Measurements from ENCODE around the gene ZBTB47. TPM values are rescaled to one million over a fixed set of nuclear protein-coding genes. Genes with fewer than 3 reads are reported as not detected.

Gene ZBTB47
- total and polyA plus RNA-seq, 2 experiments from 2014 or later, result 0.48 to 2.8 TPM

DNA sequence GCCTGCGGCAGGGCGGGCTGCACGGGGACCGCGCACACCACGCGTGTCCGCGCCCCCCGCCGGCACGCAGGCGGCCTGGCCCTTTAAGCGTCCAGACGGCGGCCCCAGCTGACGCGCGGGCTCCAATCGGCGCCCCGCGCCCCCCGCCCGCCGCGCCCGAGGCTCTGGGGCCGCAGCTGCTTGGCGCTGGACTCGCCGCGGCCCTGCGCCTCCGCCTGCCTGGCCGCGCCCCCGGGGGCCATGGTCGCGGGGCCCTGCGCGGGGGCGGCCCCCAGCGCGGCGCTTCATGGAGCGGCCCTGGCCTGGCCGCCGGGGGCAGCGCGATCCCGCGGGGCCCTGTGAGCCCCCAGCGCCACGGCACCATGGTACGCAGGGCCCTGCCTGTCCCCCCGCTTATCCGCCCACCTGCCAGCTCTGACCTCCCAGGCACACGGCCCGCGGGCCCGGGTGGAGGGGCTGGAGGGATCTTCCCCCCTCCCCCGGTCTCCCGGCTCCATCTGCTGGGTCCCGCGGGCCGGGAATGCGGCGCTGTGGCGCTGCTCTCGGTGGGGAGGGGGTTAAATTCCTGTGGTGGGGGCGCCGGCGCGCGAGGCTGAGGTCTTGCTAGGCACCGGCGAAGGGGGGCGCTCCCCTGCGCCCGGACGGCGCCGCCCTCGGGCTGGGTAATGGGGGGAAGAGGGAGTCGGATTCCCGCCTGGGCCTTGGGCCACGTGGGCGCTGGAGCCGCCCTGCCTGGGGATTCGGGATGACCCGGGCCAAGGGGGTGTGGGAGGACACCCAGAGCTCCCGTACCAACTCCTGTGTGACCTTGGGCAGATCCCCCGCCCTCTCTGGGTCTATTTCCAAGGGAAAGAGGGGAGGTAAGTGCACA lies 1.1 kb downstream of the ZBTB47 start:
- peaks cover 2% of the 10 kb centered on the region; the same call in 1 of the 3 replicates for H3K36me3 Mint-ChIP-seq (ENCODE audit: low read depth)
- H3K27ac Mint-ChIP-seq, result no peak overlapping the region
- H3K27ac ChIP-seq (ENCODE audit: low read depth), result no peak overlapping the region
- H3K4me1 Mint-ChIP-seq, result peaks cover 43% of the 10 kb centered on the region
- peaks cover 13% of the 10 kb centered on the region for H3K27me3 Mint-ChIP-seq (ENCODE audit: insufficient read depth, low read depth, poor library complexity)
- ATAC-seq, result peak; percentile 62
- DNase-seq (ENCODE audit: low spot score), result peak; percentile 92
- peak overlapping the region; percentile 90 for H3K4me2 ChIP-seq
- H3K79me2 ChIP-seq (replicated peaks; ENCODE audit: insufficient read depth), result no peaks in the 10 kb centered on the region
- TF ChIP-seq, protein P1, sequence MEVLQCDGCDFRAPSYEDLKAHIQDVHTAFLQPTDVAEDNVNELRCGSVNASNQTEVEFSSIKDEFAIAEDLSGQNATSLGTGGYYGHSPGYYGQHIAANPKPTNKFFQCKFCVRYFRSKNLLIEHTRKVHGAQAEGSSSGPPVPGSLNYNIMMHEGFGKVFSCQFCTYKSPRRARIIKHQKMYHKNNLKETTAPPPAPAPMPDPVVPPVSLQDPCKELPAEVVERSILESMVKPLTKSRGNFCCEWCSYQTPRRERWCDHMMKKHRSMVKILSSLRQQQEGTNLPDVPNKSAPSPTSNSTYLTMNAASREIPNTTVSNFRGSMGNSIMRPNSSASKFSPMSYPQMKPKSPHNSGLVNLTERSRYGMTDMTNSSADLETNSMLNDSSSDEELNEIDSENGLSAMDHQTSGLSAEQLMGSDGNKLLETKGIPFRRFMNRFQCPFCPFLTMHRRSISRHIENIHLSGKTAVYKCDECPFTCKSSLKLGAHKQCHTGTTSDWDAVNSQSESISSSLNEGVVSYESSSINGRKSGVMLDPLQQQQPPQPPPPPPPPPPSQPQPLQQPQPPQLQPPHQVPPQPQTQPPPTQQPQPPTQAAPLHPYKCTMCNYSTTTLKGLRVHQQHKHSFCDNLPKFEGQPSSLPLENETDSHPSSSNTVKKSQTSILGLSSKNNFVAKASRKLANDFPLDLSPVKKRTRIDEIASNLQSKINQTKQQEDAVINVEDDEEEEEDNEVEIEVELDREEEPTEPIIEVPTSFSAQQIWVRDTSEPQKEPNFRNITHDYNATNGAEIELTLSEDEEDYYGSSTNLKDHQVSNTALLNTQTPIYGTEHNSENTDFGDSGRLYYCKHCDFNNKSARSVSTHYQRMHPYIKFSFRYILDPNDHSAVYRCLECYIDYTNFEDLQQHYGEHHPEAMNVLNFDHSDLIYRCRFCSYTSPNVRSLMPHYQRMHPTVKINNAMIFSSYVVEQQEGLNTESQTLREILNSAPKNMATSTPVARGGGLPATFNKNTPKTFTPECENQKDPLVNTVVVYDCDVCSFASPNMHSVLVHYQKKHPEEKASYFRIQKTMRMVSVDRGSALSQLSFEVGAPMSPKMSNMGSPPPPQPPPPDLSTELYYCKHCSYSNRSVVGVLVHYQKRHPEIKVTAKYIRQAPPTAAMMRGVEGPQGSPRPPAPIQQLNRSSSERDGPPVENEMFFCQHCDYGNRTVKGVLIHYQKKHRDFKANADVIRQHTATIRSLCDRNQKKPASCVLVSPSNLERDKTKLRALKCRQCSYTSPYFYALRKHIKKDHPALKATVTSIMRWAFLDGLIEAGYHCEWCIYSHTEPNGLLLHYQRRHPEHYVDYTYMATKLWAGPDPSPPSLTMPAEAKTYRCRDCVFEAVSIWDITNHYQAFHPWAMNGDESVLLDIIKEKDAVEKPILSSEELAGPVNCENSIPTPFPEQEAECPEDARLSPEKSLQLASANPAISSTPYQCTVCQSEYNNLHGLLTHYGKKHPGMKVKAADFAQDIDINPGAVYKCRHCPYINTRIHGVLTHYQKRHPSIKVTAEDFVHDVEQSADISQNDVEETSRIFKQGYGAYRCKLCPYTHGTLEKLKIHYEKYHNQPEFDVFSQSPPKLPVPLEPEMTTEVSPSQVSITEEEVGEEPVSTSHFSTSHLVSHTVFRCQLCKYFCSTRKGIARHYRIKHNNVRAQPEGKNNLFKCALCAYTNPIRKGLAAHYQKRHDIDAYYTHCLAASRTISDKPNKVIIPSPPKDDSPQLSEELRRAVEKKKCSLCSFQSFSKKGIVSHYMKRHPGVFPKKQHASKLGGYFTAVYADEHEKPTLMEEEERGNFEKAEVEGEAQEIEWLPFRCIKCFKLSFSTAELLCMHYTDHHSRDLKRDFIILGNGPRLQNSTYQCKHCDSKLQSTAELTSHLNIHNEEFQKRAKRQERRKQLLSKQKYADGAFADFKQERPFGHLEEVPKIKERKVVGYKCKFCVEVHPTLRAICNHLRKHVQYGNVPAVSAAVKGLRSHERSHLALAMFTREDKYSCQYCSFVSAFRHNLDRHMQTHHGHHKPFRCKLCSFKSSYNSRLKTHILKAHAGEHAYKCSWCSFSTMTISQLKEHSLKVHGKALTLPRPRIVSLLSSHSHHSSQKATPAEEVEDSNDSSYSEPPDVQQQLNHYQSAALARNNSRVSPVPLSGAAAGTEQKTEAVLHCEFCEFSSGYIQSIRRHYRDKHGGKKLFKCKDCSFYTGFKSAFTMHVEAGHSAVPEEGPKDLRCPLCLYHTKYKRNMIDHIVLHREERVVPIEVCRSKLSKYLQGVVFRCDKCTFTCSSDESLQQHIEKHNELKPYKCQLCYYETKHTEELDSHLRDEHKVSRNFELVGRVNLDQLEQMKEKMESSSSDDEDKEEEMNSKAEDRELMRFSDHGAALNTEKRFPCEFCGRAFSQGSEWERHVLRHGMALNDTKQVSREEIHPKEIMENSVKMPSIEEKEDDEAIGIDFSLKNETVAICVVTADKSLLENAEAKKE (CRISPR knock-in tag; IDR thresholded peaks at IDR 0.05), result no peak
- no peak for TF ChIP-seq EZH2 (IDR thresholded peaks at IDR 0.05; ENCODE audit: low read depth, unreplicated experiment)
- no peak for TF ChIP-seq JUNB (IDR thresholded peaks at IDR 0.05; ENCODE audit: unreplicated experiment)
- TF ChIP-seq, protein P2, sequence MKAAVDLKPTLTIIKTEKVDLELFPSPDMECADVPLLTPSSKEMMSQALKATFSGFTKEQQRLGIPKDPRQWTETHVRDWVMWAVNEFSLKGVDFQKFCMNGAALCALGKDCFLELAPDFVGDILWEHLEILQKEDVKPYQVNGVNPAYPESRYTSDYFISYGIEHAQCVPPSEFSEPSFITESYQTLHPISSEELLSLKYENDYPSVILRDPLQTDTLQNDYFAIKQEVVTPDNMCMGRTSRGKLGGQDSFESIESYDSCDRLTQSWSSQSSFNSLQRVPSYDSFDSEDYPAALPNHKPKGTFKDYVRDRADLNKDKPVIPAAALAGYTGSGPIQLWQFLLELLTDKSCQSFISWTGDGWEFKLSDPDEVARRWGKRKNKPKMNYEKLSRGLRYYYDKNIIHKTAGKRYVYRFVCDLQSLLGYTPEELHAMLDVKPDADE (IDR thresholded peaks at IDR 0.05), result no peak
- TF ChIP-seq POLR2AphosphoS5 (IDR thresholded peaks at IDR 0.05; ENCODE audit: low read depth), result peak; percentile 35; the same call in 1 of the 2 replicates
- no peak for TF ChIP-seq STAT1 (IDR thresholded peaks at IDR 0.05; ENCODE audit: unreplicated experiment)
- TF ChIP-seq NANOG (IDR thresholded peaks at IDR 0.05; ENCODE audit: borderline replicate concordance), result no peak
- peak; percentile 37; the same call in 1 of the 2 replicates for TF ChIP-seq CREB1 (CRISPR knock-in tag; IDR thresholded peaks at IDR 0.05; ENCODE audit: low read depth)
- TF ChIP-seq EZH2phosphoT487 (IDR thresholded peaks at IDR 0.05; ENCODE audit: unreplicated experiment), result no peak
- no peak for TF ChIP-seq ZNF114 (CRISPR knock-in tag; IDR thresholded peaks at IDR 0.05)
- no peak for TF ChIP-seq ZNF331 (CRISPR knock-in tag; IDR thresholded peaks at IDR 0.05; ENCODE audit: low read depth)
- TF ChIP-seq, protein P3, sequence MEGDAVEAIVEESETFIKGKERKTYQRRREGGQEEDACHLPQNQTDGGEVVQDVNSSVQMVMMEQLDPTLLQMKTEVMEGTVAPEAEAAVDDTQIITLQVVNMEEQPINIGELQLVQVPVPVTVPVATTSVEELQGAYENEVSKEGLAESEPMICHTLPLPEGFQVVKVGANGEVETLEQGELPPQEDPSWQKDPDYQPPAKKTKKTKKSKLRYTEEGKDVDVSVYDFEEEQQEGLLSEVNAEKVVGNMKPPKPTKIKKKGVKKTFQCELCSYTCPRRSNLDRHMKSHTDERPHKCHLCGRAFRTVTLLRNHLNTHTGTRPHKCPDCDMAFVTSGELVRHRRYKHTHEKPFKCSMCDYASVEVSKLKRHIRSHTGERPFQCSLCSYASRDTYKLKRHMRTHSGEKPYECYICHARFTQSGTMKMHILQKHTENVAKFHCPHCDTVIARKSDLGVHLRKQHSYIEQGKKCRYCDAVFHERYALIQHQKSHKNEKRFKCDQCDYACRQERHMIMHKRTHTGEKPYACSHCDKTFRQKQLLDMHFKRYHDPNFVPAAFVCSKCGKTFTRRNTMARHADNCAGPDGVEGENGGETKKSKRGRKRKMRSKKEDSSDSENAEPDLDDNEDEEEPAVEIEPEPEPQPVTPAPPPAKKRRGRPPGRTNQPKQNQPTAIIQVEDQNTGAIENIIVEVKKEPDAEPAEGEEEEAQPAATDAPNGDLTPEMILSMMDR (conservative IDR thresholded peaks at IDR 0.05; ENCODE audit: low read depth in 2 of 2), result peak; percentile 29 to 58
- TF ChIP-seq, protein P4, sequence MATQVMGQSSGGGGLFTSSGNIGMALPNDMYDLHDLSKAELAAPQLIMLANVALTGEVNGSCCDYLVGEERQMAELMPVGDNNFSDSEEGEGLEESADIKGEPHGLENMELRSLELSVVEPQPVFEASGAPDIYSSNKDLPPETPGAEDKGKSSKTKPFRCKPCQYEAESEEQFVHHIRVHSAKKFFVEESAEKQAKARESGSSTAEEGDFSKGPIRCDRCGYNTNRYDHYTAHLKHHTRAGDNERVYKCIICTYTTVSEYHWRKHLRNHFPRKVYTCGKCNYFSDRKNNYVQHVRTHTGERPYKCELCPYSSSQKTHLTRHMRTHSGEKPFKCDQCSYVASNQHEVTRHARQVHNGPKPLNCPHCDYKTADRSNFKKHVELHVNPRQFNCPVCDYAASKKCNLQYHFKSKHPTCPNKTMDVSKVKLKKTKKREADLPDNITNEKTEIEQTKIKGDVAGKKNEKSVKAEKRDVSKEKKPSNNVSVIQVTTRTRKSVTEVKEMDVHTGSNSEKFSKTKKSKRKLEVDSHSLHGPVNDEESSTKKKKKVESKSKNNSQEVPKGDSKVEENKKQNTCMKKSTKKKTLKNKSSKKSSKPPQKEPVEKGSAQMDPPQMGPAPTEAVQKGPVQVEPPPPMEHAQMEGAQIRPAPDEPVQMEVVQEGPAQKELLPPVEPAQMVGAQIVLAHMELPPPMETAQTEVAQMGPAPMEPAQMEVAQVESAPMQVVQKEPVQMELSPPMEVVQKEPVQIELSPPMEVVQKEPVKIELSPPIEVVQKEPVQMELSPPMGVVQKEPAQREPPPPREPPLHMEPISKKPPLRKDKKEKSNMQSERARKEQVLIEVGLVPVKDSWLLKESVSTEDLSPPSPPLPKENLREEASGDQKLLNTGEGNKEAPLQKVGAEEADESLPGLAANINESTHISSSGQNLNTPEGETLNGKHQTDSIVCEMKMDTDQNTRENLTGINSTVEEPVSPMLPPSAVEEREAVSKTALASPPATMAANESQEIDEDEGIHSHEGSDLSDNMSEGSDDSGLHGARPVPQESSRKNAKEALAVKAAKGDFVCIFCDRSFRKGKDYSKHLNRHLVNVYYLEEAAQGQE (IDR thresholded peaks at IDR 0.05; ENCODE audit: unreplicated experiment), result no peak
- no peaks in the 10 kb centered on the region for H3K9me3 Mint-ChIP-seq
- no peaks in the 10 kb centered on the region for H4K20me1 ChIP-seq (replicated peaks; ENCODE audit: insufficient read depth)
- H3K9me2 ChIP-seq (ENCODE audit: insufficient read depth), result no peaks in the 10 kb centered on the region
- peak overlapping the region; percentile 63; the same call in 2 of the 3 replicates for H3K4me3 Mint-ChIP-seq
- H2AFZ ChIP-seq, result peak overlapping the region; percentile 76
- H3F3A ChIP-seq (replicated peaks; ENCODE audit: low read depth), result no peaks in the 10 kb centered on the region
- no peaks in the 10 kb centered on the region for H3K27me3 ChIP-seq (ENCODE audit: insufficient read depth)
- peaks cover 22% of the 10 kb centered on the region for H3K4me1 ChIP-seq (ENCODE audit: insufficient read depth)
- peak overlapping the region; percentile 76 for H3K4me3 ChIP-seq
- no peaks in the 10 kb centered on the region for H3K36me3 ChIP-seq (ENCODE audit: insufficient read depth)
